ENCODE results near the gene P3H4. TPM values are rescaled to one million over a fixed set of nuclear protein-coding genes. Genes with fewer than 3 reads are reported as not detected.

P3H4 gene
- total RNA-seq, 1 donor from 2014 or later: 84.8 TPM

DNA sequence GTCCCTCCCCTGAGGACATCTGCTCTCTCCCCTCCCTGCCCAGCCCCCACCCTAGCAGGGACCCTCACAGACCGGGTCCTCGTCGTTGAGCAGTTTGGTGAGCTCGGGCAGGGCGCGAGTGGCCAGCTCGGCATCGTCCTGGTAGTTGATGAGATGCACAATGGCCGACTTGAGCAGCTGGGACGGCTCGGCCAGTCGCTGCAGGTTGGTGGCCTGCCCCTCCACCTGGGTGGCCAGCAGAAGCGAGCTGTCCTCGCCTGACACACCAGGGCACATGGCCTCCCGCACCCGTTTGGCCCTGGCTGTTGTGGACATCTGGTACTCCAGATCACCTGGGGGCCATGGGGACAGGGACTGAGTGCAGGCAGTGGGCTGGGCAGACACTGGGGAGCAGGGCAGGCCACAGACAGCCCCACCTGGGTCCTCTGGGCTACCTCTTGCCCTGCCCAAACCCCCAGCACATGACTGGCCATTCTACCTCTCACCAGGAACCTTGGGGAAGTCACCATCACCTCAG, 42.3 kb downstream of the P3H4 start:
- no peak overlapping the region for H3K27ac Mint-ChIP-seq (ENCODE audit: unreplicated experiment)
- peaks cover 8% of the 10 kb centered on the region for H3K36me3 Mint-ChIP-seq (ENCODE audit: low read depth)
- H3K27me3 Mint-ChIP-seq (ENCODE audit: low read depth): no peaks in the 10 kb centered on the region
- DNase-seq (ENCODE audit: low spot score): no peak
- H3K9me3 Mint-ChIP-seq (ENCODE audit: low read depth): no peaks in the 10 kb centered on the region
- TF ChIP-seq, protein P1, sequence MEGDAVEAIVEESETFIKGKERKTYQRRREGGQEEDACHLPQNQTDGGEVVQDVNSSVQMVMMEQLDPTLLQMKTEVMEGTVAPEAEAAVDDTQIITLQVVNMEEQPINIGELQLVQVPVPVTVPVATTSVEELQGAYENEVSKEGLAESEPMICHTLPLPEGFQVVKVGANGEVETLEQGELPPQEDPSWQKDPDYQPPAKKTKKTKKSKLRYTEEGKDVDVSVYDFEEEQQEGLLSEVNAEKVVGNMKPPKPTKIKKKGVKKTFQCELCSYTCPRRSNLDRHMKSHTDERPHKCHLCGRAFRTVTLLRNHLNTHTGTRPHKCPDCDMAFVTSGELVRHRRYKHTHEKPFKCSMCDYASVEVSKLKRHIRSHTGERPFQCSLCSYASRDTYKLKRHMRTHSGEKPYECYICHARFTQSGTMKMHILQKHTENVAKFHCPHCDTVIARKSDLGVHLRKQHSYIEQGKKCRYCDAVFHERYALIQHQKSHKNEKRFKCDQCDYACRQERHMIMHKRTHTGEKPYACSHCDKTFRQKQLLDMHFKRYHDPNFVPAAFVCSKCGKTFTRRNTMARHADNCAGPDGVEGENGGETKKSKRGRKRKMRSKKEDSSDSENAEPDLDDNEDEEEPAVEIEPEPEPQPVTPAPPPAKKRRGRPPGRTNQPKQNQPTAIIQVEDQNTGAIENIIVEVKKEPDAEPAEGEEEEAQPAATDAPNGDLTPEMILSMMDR (IDR thresholded peaks at IDR 0.05): no peak
- H3K4me3 Mint-ChIP-seq (ENCODE audit: unreplicated experiment): no peak overlapping the region
- H3K4me1 Mint-ChIP-seq (ENCODE audit: low read depth): peaks cover 16% of the 10 kb centered on the region

DNA sequence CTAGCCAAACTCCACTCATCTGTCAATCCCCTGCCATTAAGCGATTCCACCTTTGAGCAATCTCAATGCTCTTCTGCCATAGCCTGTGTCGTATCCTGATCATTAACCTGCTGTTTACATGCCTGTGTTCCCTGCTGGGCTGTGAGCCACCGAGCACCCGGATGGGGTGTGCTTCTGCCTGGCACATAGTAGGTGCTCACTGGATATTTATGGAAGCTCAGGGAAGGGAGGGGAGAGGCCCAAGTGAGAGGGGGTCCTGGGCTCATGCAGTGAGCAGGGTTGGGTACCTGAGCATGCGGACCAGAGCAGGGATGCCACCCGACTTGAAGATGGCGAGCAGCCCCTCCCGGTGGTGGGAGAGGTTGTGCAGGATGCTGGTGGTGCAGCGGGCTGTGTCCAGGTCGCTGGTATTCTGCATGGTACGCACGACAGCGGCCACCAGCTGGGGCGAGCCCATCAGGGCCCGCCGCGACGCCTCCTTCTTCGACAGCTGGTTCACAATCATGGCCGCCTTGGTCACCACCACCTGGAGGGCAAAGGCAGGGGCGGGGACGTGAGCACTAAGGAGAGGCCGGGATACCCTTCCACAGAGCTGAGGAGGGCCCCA, 43.0 kb downstream of the P3H4 start:
- Mint-ChIP-seq H3K27me3 (ENCODE audit: low read depth) (no peaks in the 10 kb centered on the region), H3K9me3 (ENCODE audit: low read depth) (no peaks in the 10 kb centered on the region), H3K36me3 (ENCODE audit: low read depth) (peaks cover 8% of the 10 kb centered on the region), H3K4me1 (ENCODE audit: low read depth) (peaks cover 13% of the 10 kb centered on the region), H3K27ac (ENCODE audit: unreplicated experiment) (no peak overlapping the region), H3K4me3 (ENCODE audit: unreplicated experiment) (no peak overlapping the region)
- DNase-seq (ENCODE audit: low spot score): no peak
- TF ChIP-seq, protein P1 (IDR thresholded peaks at IDR 0.05): no peak

DNA sequence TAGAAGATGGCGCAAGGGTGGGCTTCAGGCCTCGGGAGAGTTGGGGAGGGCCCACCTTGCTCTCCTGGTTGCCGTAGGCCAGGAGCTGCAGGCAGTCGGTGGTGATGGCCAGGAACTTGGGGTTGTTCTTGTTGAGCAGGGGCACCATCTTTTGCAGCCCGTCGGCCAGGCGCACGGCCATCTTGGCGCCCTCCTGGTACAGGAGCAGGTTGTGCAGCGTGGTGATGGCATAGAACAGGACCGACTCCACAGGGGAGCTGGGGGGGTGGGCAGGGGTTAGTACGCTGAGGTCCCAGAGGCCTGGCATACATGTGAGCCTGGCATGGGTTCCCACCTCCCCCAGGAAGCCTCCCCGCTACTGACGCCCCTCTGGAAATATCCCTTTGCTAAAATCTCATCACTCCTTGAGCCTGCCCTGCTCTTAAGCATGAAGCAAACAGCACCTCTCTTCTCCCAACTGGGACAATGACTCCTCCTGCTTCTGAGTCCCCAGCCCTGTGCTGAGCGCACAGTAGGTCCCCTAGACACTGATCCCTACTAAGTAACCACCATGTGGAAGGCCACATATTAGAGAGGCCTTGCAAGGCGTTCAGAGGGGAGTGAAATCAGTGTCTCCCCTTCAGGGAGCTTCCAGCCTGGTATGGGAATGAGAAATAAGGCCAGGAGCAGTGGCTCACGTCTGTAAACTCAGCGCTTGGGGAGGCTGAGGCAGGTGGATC, 44.3 kb downstream of the P3H4 start:
- Mint-ChIP-seq H3K4me1 (ENCODE audit: low read depth) (peaks cover under 1% of the 10 kb centered on the region), H3K27me3 (ENCODE audit: low read depth) (no peaks in the 10 kb centered on the region), H3K27ac (ENCODE audit: unreplicated experiment) (no peak overlapping the region), H3K36me3 (ENCODE audit: low read depth) (peaks cover 8% of the 10 kb centered on the region), H3K9me3 (ENCODE audit: low read depth) (no peaks in the 10 kb centered on the region), H3K4me3 (ENCODE audit: unreplicated experiment) (no peak overlapping the region)
- TF ChIP-seq, protein P1 (IDR thresholded peaks at IDR 0.05): no peak
- no peak for DNase-seq (ENCODE audit: low spot score)

DNA sequence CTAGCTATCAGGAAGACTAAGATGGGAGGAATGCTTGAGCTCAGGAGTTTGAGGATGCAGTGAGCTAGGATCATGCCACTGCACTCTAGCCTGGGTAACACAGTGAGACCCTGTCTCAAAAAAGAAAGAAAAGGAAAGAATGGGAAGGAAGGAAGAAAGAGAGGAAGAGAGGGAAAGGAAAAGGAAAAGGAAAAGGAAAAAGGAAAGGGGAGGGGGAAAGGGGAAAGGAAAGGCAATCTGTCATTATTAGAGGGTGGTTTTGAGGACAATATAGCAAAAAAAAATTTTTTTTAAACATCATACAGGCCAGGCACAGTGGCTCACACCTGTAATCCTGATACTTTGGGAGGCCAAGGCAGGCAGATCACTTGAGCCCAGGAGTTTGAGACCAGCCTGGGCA, 45.6 kb downstream of the P3H4 start:
- Mint-ChIP-seq H3K27ac (ENCODE audit: unreplicated experiment) (no peak overlapping the region), H3K9me3 (ENCODE audit: low read depth) (no peaks in the 10 kb centered on the region), H3K4me1 (ENCODE audit: low read depth) (no peaks in the 10 kb centered on the region), H3K4me3 (ENCODE audit: unreplicated experiment) (no peak overlapping the region), H3K36me3 (ENCODE audit: low read depth) (peaks cover 10% of the 10 kb centered on the region), H3K27me3 (ENCODE audit: low read depth) (no peaks in the 10 kb centered on the region)
- TF ChIP-seq, protein P1 (IDR thresholded peaks at IDR 0.05): no peak
- no peak for DNase-seq (ENCODE audit: low spot score)

DNA sequence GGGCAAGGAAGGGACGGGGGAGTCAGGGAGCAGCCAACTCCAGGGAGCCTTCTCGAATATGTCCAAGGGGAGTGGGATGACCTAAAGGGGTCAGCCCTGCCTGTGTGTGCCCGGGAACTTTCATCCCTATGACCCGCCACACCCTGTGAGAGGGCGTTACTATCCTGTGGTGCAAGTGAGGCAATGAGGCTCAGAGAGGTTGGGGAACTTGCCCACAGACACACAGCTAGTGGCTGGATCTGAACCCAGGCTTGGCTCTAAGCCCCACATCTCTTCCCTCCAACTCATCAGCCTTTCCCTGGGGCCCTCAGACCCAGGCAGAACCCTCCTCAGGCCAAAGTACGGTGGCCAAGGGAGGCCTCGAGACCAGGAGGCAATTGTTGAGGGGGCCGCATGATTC, 48.4 kb downstream of the P3H4 start:
- no peak overlapping the region for H3K4me3 Mint-ChIP-seq (ENCODE audit: unreplicated experiment)
- TF ChIP-seq, protein P1 (IDR thresholded peaks at IDR 0.05): no peak
- no peaks in the 10 kb centered on the region for H3K27me3 Mint-ChIP-seq (ENCODE audit: low read depth)
- no peaks in the 10 kb centered on the region for H3K9me3 Mint-ChIP-seq (ENCODE audit: low read depth)
- no peaks in the 10 kb centered on the region for H3K4me1 Mint-ChIP-seq (ENCODE audit: low read depth)
- H3K36me3 Mint-ChIP-seq (ENCODE audit: low read depth): peaks cover 15% of the 10 kb centered on the region
- H3K27ac Mint-ChIP-seq (ENCODE audit: unreplicated experiment): no peak overlapping the region
- no peak for DNase-seq (ENCODE audit: low spot score)

Measured in chondrocyte (in vitro differentiated cells).